COLO668 (cell line): Measurements from ENCODE around the gene MPP1.
"Not testable (repeated sequence)": the region's sequence is repeated elsewhere in the genome, so short reads cannot be mapped to it uniquely, and the experiment has no call there.

Experiments used
- DNase-seq: peaks from one replicate; lab custom pipeline; 2025; ENCODE audit not compliant: unreplicated experiment; lab: John Stamatoyannopoulos, UW

MPP1 gene

DNA sequence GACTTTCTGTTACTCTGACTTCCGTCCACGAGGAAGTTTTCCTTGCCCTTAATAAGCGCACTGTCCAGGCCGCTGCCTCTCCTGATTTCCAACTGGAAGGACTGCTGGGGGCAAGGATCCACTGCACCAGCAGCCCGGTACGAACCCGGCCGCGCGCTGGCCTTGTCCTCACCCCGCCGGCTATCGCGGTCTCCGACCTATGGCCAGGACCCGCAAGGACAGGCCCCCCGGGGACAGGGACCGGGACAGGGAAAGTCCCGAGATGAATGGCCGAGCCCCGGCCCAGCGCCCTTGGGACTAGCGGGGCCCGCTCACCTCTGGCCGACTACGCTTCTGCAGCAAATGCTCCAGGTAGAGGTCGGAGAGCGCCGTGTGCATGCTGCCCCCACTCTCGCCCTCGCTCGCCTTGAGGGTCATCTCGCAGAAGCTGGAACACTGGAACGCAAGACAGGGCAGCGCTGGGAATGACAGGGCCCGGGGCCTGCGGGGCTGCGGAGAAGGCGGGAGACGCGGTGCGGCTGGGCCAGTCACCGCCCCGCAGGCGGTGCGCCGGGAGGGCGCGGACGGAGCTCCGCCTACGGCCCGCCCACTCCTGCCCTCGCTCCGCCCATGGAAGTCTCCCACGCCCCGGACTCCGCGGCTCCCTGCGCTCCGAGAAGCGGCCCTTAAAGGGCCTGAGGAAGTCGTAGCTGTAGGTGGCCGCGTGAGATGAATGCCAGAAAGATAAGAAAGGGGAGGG is at the start of gene MPP1:
Gene MPP1 (minus strand): TSS at position 529 of the 739 bp plus-strand sequence. CDS start 112 bp downstream, at position 417.
- DNase-seq = peak; percentile 86

DNA sequence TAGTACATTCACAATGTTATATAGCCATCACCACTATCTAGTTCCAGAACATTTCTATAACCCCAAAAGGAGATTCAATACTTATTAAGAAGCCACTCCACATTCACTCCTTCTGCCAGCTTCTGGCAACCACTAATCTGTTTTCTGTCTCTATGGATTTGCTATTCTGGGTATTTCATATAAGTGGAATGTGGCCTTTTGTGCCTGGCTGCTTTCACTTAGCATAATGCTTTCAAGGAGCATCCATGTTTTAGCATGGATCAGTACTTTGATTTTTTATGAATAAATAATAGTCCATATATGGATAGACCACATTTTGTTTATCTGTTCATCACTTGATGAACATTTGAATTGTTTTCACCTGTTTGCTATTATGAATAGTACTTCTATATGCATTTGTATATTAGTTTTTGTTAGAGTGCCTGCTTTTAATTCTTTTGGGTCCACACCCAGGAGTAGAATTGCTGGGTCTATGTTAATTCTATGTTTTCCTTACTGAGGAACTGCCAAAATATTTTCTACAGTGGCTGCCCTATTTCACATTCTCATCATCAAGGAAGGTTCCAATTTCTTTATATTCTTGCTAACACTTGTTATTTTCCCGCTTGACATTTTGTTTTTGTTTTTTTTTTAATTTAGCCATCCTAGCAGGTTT is 45.8 kb upstream of the MPP1 start:
- DNase-seq = no peak

DNA sequence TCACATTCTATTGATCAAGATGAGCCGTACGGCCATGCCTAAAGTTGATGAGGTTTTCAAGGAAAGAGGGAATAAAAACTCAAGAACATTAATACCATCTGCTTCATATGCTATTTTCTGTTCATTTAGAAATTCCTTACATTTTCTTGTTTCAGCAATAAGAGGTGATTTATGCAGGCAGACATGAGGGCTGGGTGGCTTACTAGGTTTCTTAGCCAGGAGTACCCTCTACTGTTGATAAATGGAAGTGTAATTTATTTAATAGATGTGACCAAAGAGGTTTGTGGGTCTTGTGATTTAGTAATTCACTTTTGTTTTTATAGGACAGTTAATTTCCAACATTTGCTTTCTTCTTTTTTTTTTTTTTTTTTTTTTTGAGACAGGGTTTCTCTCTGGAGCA is 35.6 kb upstream of the MPP1 start:
- DNase-seq = no peak

DNA sequence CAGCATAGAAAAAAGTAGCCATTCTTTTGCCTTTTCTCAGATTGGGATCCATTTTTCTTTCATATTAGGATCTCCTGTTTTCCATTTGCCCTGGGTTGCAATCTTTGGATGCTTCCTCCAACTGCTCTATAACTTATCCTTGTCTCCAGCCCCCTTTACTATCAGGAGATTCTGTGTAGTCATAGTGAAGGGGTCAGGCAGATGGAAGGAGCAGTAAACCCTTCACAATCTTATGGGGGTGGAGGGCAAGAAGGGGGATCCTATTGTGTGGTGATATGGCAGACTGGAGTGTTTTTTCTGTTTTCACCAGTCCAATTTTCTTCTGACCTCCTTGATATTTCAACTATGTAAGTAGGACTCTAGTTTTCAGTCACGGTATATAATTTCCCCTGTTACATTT is 30.9 kb upstream of the MPP1 start:
- no peak for DNase-seq

DNA sequence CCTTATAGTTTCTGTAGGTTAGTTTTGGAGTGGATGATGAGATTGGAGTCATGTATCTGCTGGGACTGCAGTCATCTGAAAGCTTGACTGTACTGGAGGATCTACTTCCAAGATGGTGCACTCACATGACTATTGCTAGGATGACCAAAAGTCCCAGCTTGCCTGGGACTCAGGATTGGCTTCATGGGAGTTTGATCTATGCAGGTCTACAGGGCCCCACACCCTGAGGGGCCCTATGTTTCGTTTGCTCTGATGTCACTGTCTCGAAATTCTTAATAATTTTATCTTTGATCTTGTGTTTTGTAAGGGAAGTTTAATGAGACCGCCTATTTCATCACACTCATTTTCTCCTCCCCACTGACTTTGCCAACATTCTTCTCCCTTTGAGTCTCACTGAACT is 29.3 kb upstream of the MPP1 start, which contains the start of gene SMIM9:
Gene SMIM9 (minus strand): TSS at position 101 of the 400 bp plus-strand sequence. CDS start 3,806 bp downstream, outside the sequence.
- no peak for DNase-seq

DNA sequence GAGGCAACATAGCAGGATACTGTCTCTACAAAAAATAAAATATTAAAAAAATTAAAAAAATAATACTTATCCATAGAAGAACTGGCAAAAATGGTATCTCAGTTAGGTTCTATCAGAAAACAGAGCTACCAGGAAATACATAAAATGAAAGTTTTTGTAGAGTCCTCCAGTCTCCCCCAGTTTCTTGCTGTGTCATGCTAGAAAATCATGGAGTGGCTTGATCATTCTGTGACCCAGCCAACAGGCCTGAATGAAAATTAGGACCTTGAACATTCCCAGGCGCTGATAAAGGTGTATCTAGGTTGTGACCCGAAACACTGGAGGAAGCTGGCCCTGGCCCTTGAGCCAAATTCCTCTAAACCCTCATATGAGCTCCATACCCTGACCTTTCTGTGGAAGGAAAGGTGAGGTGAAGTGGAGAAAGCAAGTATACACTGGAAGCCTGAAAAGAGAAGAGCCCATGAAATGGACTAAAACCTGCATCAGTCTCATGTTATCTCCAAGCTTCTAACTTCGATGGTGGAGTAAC is 28.5 kb upstream of the MPP1 start:
- DNase-seq = no peak

DNA sequence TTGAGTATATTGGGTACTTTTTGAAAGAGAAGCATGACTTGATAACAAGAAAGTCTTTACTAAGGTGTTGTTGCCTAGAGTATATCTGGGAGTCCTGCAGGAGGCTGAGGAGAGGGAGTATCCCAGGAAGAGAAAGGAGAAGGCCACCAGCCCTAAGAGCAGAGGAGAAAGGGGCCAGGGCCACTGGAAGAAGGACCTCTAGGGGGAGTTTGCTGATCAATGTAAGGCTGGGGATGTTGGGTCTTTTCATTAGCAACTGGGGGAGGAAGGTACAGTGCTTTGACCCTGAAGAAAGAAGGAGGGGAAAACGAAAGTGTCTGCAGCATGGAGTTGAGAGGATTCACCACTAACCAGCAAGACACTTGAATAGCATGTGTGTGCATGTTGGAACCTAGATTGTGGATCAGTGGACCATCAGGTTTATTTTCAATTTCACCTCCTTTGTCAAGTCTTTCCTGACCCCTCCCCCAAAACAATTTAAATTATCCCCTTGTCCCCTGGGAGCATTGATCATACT is 24.7 kb upstream of the MPP1 start:
- no peak for DNase-seq

DNA sequence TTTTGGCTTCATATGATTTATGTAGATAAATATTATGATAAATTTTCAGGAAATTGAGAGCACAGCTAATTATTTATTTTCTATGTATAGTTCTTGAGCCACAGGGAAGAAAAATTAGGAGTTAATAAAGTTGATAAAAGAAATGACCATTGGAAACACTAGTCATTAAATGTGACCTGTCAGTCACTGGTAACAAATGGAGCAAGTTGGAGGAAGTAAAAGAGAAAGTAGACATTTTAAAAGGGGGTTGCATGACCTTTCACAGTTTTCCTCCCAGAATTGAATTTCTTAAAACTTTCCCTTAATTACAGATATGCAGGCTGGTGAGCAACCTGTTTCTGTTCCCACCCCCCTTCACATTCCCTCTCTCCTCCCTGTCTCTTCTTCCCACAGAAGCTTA is 23.8 kb upstream of the MPP1 start:
- DNase-seq = no peak

DNA sequence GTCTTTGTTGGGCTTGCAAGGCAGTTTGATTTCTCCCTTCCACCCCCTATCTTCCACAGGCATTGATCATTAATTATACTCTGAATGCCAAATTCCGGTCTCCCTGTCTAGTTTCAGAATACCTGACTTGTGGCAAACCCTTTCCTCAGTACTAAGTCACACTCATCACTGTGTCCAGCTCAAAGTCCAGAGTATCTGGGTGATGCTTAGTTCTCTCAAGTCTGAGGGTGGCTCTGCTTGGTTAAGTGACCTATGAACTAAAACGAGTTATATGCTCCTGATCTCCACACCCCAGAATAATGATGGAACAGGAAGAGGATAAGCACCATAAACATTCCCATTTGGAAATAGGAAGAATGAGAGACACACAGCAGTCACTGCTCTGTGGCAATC is 22.7 kb upstream of the MPP1 start:
- DNase-seq = no peak

DNA sequence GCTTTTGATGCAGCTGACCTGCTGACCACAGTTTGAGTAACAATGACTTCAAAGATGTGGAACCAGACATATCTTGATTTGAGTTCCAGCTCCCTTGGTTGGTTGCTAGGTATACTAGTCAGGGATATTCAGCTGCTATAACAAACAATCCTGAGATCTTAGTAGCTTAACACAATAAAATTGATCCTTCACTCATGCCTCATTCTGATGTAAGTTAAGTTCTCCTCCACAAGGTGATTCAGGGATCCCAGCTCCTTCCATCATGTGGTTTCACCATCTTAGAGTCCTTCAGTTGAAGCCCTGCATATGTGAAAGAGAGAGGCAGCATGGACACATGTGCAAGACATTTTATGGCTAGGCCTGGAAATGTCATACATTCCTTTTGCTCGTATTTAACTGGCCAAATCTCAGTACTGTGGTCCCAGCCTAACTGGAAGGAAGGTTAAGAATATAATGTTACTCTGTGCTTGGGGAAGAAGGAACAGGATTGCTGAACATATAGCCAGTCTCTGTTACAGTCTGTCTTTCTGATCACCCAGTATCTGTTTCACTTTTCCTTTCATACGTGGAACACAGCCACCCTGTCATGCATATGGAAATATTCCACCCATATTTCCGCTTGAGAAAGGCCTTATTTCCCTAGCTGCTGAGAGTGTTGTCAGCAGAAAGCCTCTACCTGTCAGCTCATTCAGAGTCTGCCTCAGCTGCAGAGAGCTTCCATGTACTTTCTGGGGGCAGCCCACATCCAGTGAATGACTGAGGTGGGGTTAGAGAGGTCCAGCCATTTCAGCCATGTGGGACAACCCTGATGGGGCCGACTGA is 22.1 kb upstream of the MPP1 start:
- DNase-seq = no peak

DNA sequence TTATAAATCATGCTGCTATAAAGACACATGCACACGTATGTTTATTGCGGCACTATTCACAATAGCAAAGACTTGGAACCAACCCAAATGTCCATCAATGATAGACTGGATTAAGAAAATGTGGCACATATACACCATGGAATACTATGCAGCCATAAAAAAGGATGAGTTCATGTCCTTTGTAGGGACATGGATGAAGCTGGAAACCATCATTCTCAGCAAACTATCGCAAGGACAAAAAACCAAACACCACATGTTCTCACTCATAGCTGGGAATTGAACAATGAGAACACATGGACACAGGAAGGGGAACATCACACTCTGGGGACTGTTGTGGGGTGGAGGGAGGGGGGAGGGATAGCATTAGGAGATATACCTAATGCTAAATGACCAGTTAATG is 20.3 kb upstream of the MPP1 start:
- not testable (repeated sequence) for DNase-seq

DNA sequence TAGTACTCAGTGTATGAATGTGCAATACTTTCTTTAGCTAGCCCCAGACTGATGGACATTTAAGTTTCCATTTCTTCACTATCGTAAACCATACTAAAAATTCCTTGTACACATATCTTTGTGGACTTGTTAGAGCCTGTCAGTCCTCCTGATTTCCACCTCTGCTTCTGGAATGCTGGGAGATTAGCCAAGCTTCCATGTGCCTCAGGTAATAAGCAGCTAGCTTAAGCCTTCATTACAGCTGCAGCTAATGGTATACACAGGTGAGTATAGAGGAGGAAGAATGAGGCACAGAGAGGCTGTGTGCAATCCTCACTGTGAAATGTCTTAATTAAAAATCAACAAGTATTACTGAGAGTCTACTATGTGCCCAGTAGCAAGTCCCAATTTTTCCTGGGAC is 19.4 kb upstream of the MPP1 start:
- DNase-seq = no peak

DNA sequence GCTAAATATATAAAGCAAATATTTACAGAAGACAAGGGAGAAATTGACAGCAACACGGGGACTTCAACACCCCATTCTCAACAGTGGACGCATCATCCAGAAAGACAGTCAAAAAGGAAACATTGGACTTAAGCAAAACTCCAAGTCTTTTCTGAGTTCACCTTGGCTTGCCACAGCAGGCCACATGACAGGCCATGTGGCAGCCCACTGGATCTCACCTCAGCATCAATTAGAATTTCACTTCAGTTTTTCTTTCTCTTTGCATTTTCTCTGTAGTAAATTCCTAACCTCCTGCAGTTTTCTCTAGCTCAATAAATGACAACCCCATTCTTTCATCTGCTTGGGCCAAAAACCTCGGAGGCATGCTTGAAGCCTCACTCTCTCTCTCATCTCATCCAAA is 16.7 kb upstream of the MPP1 start:
- DNase-seq = no peak

DNA sequence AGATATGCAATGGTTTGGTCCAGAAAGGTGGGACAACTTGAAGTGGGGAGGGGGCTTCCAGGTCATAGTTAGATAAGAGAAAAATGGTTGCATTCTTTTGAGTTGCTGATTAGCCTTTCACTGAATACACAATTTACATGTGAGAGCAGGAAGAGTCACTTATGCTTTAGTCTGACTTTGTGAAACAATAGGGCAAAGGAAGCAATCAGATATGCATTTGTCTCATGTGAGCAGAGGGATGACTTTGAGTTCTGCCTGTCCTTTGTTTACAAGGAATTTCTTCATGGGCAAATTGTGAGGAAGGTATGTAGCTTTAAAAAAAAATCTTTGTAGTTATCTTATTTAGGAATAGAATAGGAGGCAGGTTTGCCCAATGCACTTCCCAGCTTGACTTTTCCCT is 16.2 kb upstream of the MPP1 start:
- no peak for DNase-seq

DNA sequence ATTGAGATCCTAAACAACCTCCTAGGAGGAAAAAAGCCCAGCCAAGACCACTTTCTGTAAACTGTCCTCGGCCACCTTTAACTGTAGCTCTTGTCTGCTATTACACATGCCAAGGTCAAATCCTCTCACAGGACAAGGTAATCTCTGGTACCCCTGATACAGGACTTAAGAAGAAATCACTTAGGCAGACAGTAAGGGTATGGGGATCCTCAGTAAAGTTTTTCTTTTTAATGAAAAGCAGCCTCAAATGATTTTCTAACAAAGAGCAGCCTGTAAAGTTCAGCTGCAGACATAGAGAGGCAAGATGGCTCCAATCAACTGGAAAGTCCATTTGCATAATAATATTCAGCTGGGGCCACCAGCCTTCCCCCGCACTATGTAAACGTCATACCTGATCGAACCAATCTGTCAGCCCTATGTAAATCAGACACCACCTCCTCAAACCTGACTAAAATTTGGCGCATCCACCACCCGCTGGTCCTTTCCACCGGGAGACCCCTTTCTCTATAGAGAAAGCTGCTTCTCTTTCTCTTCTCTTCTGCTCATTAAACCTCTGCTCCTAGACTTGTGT is 14.6 kb upstream of the MPP1 start:
- DNase-seq = peak; percentile 8

DNA sequence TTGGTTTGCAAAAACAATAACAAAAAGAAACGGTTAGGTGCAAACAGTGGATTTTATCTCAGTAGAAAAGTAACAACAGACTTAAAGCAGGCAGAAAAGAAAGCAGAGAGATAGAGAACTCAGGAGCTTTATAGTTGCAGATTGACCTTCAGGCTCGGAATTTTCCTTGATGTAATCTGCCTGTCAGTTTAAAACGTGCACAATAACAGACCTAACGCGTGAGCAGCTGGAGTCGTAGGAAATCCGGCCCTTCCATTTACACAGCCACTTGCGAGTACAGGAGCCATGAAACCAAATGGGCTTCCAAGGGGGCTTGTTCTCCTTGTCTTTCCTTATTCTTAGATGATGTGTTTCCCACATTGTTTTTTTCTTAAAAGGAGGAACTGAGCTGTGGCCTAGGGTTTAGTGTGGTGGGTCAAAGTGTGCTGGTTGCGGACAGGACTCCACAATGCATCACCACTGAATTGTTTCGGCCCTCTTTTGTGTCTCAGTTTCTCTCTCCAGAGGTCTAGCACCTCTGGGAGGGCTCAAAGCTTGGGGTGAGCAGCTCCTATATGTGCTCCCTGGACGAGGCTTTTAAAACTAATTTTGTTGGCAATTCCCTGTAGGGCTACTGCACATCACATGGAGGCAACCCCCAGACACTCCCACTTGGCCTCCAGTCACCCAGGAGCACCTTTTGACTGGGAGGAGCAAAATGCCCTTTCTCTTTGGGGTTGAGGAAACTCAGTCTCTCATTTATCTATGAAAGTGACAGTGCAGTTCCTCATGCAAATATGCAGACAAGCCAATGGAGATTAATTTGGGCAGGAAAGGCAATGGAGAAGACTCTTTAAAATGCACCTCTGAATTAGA is 13.9 kb upstream of the MPP1 start:
- DNase-seq = no peak

DNA sequence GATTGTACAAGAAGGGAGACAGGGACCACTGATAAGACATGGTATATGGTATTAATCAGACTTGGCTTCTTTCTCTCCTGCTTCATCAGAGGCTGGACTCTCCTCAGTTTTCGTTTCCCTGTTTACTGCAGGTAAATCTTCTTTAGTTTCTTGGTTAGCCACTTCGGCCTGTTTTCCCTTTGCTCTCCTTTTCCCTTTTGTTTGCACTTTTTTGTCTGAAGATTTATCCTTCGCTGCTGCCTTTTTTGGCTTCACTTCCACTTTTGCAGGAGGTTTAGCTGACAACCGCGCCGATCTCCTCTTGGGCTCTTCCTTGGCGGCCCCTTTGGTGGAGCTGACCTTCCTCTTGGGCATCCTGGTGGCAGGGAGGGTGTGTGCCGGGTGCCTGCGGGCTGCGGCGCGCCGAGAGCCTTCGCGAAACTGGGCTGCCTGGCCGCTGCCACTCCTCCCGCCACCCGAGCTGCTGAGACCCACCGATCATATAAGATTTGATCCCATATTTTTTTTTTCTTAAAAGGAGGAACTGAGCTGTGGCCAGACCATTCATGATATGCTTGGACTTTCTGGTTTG is 11.8 kb upstream of the MPP1 start:
- not testable (repeated sequence) for DNase-seq

DNA sequence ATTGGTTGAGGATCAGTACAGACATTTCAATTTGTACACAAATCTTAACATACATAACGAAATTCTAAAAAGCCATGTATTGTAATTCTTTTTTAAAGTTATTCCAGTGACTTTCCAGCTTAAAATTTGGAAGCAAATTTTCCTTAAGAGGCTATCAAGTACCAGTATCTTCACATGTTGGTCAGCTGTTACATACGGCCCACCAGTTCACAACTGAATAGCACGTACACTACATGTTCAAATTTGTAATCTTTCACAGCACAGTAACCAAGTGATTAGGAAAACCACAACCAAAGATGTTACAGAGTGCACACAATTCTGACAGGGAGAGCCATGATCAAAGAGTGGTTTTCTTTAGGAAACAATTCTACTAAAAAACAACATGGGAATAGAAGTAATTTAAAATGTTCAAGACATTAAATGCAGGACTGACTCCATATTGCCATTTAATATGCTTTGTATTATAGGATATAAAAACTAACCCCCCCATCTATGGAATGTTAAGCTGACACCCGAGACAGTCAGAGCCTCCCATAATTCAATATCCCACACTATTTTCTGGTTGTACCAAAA is 11.1 kb upstream of the MPP1 start:
- not testable (repeated sequence) for DNase-seq

DNA sequence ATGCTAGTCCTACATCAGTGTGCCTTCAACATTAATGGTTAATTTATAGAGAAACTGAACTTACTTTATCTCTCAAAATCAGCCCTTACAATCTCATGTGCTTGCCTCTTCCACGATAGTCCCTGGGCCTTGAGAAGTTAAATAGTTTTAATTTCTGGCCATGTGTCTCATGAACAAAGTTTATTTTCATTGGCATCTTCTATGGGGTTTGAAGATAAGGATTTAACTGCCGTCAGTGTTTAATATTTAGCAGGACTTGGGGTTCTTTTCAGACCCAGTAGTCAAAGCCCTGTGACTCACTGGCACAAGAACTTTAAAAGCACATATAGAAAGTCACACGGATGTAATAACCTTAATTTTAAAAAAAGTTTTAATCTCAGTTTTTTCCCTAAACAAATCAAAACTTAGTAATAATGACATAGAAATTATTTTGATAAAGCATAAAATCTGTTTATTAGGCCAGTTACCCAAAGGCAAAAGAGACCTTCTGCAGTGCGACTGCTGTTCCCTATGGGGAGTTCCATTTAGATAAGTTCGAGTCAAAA is 10.1 kb upstream of the MPP1 start:
- no peak for DNase-seq
